Measurements from ENCODE around the gene PIAS4. TPM values are rescaled to one million over a fixed set of nuclear protein-coding genes. Genes with fewer than 3 reads are reported as not detected.

PIAS4 gene
- total RNA-seq, 4 donors from 2014 or later, result 23.0 to 32.4 (median 26.3) TPM

GRCh38 chr19:3983542-3983914 is 24.0 kb upstream of the PIAS4 start:
- no peaks in the 10 kb centered on the region for H3K9me3 ChIP-seq
- DNase-seq (ENCODE audit: low spot score in 2 of 2), result no peak
- TF ChIP-seq CTCF (IDR thresholded peaks at IDR 0.05) (no peak), EP300 (IDR thresholded peaks at IDR 0.05) (no peak), POLR2A (IDR thresholded peaks at IDR 0.05) (no peak)
- peak overlapping the region in 3 of 4 donors; percentile 61 to 93 (median 74) for H3K4me3 ChIP-seq
- H3K4me1 ChIP-seq, result peaks cover 3 to 69% (median 29%) of the 10 kb centered on the region in 4 donors
- H3K27ac ChIP-seq, result peak overlapping the region; percentile 20 to 96 (median 92)
- peaks cover 23 to 57% (median 53%) of the 10 kb centered on the region in 3 donors for H3K36me3 ChIP-seq
- no peaks in the 10 kb centered on the region for H3K27me3 ChIP-seq
- 61 to 65% methylated on average over 7 of the region's 7 CpGs for WGBS, 2 donors

GRCh38 chr19:3983936-3984583 is 23.5 kb upstream of the PIAS4 start:
- Histone ChIP-seq H3K4me1 (peaks cover 3 to 69% (median 29%) of the 10 kb centered on the region in 4 donors), H3K27ac (peak overlapping the region; percentile 89 to 96 (median 92)), H3K36me3 (peaks cover 22 to 52% (median 48%) of the 10 kb centered on the region in 3 donors), H3K9me3 (no peaks in the 10 kb centered on the region), H3K4me3 (peak overlapping the region; percentile 61 to 99 (median 84)), H3K27me3 (no peaks in the 10 kb centered on the region)
- WGBS, 2 donors, result 23 to 32% methylated on average over 13 to 22 of the region's 30 CpGs
- no peak for DNase-seq (ENCODE audit: low spot score in 2 of 2)
- TF ChIP-seq EP300 (IDR thresholded peaks at IDR 0.05) (peak in 1 of 2 donors; percentile 6), POLR2A (IDR thresholded peaks at IDR 0.05) (no peak), CTCF (IDR thresholded peaks at IDR 0.05) (no peak)

- Histone ChIP-seq H3K4me3 (peak overlapping the region; percentile 61 to 99 (median 84)), H3K27me3 (no peaks in the 10 kb centered on the region), H3K27ac (peak overlapping the region; percentile 89 to 96 (median 92)), H3K36me3 (peaks cover 18 to 47% (median 43%) of the 10 kb centered on the region in 3 donors), H3K9me3 (no peaks in the 10 kb centered on the region), H3K4me1 (peaks cover 3 to 69% (median 29%) of the 10 kb centered on the region in 4 donors)
- 0% methylated on average over 10 of the region's 10 CpGs for WGBS, 2 donors
- DNase-seq (ENCODE audit: low spot score in 2 of 2), result no peak
- no peak for TF ChIP-seq POLR2A (IDR thresholded peaks at IDR 0.05)
- no peak for TF ChIP-seq EP300 (IDR thresholded peaks at IDR 0.05)
- TF ChIP-seq CTCF (IDR thresholded peaks at IDR 0.05), result no peak
Observed at GRCh38 chr19:3984584-3984907, 23.0 kb upstream of the PIAS4 start.

GRCh38 chr19:3984908-3985642 is 22.5 kb upstream of the PIAS4 start, which contains the start of gene EEF2:
Gene EEF2, minus strand, starts transcription at chr19:3985463. Its CDS starts 83 bp downstream, at chr19:3985380.
- 0 to 1% methylated on average over 49 to 54 of the region's 80 CpGs for WGBS, 2 donors
- Histone ChIP-seq H3K36me3 (peaks cover 17 to 42% (median 38%) of the 10 kb centered on the region in 3 donors), H3K4me3 (peak within 1 kb of the TSS; percentile 61 to 99 (median 84)), H3K27me3 (no peaks in the 10 kb centered on the region), H3K4me1 (peaks cover 3 to 68% (median 29%) of the 10 kb centered on the region in 4 donors), H3K27ac (peak within 1 kb of the TSS; percentile 89 to 96 (median 92)), H3K9me3 (no peaks in the 10 kb centered on the region)
- peak; percentile 82 to 88 for DNase-seq (ENCODE audit: low spot score in 2 of 2)
- TF ChIP-seq EP300 (IDR thresholded peaks at IDR 0.05) (peak; percentile 96 to 100), POLR2A (IDR thresholded peaks at IDR 0.05) (peak; percentile 98 to 100), CTCF (IDR thresholded peaks at IDR 0.05) (peak in 2 of 5 experiments; percentile 59 to 60)
